SK-N-SH (cell line): Measurements from ENCODE around the gene MAN2B2.

Source experiments
- CTCF ChIP-seq: fragments of 200-600 bp; sonication (generic); IDR thresholded peaks from 2 replicates; pipeline ENCODE4 v1.6.1; 2017; ENCODE audit warnings: antibody characterized with exemption, mild to moderate bottlenecking, moderate library complexity
- SMC3 ChIP-seq: IDR thresholded peaks from 2 replicates; pipeline ENCODE4 v1.6.1; 2012; ENCODE audit warnings: low read depth, low read length, improper control_type of control experiment

- TF ChIP-seq CTCF: no peak
- TF ChIP-seq SMC3: no peak
These were observed 39.3 kb upstream of the MAN2B2 start for GRCh38 chr4:6535706-6536105.
